HL-60/S4 (cell line): ENCODE measurements around the gene PTGER1.

Source experiments
- in situ Hi-C: fragments of 300-500 bp; cut with MboI; formaldehyde crosslinking; loops from 2 replicates; pipeline ENCODE4 v1.14.3; 2022; ENCODE audit warnings: low sequenced_read_pairs

Gene PTGER1

DNA sequence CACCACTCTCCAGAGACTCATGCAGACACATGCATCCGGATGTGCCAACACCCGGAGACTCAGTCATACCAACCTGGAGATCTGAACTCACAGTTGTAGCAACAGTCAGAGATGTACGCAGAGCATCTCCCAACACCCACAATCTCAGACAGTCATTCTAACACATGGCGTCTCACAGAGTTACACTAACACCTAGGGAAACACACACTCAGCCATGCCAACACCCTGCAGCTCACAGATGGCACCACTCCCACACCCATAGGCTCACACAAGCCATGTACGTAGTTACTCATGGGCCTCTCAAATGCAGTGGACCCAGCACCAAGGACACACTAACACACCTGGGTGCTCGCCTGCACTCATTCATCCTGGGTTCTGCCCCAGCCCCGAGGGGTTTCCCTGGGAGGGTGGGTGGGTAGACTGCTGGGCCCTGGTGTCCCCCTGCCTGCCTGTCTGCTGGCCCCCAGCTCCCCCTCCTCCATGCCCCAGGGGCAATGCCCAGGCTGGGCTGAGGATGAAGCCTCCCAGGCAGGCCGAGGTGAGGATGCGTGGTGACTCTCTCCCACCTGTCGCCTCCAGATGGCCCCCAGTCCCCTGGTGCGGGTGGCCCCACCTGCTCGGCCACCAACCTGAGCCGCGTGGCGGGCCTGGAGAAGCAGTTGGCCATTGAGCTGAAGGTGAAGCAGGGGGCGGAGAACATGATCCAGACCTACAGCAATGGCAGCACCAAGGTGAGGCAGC is 32.1 kb downstream of the PTGER1 start:
- in situ Hi-C loops = no loop called here

DNA sequence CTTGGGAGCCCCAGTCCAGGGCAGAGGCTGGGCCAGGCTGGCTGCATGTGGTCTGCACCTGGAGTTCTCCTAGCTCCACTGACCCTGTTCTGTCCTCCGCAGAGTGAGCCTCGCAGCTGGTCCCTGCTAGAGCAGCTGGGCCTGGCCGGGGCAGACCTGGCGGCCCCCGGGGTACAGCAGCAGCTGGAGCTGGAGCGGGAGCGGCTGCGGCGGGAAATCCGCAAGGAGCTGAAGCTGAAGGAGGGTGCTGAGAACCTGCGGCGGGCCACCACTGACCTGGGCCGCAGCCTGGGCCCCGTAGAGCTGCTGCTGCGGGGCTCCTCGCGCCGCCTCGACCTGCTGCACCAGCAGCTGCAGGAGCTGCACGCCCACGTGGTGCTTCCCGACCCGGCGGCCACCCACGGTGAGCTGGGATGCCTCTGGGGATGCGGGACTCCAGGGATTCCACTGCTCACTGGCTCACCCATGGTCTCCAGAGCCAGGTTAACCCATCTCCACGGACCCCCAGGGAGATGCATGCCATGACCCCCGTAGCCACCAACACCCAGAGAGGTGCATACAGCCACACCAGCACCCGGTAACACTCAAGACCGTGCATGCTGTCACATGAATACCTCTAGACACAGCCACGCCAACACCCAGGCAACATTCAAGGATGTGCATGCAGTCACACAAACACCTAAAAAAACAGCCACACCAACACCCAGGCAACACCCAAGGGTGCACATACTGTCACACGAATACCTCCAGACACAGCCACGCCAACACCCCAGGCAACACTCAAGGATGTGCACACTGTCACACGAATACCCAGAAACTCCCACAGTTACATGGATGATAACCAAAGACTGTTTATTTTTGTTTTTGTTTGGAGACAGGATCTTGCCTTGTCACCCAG is 33.9 kb downstream of the PTGER1 start:
- in situ Hi-C loops = no loop called here

DNA sequence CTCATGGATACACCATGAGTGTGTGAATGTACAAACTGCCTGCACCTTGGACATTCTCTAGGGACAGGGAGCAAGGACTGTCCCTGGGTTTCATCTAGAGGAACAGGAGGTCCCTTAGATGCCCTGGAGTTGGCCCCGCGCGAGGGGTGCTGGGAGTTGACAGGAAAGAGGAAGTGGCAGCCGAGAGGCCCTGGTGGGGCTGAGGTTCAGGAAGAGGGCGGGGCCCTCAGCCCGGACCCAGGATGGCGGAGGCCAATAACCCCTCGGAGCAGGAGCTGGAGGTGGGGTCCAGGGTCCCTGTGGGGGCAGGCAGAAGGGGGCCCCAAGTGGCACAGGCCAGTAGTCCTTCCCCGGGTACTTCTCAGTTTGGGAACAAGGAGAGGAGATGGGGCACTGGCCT is 35.1 kb downstream of the PTGER1 start:
- in situ Hi-C loops = no loop called here

DNA sequence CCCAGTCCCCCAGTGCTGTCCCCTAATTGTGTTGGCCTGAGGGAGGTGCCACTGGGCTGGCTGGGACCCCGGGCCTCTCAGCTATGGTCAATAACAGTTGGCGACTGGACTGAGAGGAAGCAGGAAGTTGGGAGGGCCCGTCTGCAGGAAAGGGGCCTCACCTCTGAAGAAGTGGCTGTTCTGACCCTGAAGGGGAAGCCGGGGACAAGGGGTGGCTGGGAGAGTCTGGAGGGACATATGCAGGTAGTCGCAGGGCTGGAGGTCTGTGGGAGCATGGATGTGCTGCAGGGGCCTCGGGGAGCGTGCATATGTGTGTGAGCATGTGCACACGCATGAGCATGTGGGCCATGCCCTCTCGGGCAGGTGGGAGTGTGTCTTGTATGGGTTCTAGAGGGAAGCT is 36.1 kb downstream of the PTGER1 start:
- in situ Hi-C loops = no loop called here

DNA sequence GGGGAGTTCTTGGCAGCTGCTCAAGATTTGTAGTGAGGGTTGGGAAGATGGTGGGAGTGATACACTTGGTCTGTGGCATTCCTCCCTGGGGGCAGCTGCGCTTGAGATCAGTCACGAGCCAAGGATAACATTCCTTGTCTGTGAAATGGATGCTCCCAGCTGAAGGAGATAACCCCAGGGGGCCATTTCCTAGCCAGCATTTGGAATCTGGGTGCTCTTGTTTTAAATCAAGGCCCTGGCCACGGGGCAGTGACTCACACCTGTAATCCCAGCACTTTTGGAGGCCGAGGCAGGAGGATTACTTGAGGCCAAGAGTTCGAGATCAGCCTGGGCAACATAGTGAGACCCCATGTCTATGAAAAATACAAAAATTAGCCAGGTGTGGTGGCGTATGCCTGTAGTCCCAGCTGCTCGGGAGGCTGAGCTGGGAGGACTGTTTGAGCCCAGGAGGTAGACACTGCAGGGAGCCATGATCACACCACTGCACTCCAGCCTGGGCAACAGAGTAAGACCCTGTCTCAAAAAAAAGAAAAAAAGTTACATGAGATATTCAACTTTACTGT is 37.5 kb downstream of the PTGER1 start:
- in situ Hi-C loops = no loop called here

DNA sequence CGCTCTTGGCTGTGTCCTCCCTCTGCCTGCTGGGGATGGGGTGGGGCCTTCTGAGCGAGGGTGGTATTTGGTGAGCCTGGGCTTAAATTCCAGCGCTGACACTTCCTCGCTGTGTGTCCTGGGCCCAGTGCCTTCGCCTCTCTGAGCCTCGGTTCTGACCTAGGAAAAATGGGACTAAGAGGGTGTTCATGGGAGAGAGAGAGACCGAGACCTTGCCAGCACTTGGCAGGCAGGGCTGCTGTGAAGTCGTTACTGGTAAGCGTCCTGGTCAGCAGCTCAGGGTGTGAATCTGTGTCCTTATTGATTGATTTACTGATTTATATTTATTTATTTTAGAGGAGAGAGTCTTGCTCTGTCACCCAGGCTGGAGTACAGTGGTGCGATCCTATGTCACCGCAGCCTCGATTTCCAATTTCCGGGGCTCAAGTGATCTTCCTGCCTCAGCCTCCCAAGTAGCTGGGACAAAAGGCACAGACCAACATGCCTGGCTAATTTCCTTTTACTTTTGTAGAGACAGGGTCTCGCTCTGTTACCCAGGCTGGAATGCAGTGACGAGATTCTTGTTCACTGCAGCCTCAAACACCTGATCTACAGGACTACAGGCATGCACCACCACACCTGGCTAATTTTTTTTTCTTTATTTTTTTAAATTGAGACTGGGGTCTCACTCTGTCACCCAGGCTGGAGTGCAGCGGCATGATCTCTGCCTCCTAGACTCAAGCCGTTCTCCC is 39.7 kb downstream of the PTGER1 start:
- in situ Hi-C loops = no loop called here

DNA sequence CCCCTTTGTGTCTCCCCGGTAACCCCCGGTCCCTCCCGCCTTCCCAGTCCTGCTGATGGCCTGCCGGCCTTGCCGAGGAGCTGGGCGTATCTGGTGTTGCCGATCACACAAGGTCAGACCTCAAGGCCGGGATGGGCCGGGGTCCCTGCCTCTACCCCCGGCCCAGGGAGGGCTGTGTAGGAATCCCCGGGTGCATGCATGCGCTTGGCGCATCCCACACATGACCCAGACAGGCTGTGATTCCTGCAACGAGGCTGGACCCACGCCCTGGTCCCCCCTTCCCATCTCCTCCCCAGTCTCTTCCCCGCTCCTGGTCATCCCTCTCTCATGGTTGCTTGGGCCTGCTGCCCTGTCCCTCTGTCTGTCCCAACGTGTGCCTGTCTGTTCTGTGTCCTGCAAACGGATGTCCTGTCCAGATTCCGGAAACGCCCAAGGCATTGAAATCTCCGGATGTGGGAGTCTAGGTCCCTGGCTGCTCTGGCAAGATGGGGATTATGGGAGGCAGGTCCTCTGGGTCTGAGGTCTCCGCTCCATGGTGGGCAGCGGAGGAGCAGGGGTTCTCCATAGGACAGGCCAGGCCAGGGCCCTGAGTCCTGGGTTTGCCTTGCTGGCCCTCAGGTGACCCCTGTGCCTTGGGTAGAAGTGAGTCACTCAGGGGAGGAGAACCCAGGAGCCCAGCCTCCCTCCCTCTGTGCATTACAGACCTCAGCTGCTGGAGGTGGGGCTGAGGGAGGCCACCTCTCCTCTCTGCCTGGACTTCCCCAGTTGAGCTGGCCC is 40.4 kb downstream of the PTGER1 start:
- in situ Hi-C loops = no loop called here

DNA sequence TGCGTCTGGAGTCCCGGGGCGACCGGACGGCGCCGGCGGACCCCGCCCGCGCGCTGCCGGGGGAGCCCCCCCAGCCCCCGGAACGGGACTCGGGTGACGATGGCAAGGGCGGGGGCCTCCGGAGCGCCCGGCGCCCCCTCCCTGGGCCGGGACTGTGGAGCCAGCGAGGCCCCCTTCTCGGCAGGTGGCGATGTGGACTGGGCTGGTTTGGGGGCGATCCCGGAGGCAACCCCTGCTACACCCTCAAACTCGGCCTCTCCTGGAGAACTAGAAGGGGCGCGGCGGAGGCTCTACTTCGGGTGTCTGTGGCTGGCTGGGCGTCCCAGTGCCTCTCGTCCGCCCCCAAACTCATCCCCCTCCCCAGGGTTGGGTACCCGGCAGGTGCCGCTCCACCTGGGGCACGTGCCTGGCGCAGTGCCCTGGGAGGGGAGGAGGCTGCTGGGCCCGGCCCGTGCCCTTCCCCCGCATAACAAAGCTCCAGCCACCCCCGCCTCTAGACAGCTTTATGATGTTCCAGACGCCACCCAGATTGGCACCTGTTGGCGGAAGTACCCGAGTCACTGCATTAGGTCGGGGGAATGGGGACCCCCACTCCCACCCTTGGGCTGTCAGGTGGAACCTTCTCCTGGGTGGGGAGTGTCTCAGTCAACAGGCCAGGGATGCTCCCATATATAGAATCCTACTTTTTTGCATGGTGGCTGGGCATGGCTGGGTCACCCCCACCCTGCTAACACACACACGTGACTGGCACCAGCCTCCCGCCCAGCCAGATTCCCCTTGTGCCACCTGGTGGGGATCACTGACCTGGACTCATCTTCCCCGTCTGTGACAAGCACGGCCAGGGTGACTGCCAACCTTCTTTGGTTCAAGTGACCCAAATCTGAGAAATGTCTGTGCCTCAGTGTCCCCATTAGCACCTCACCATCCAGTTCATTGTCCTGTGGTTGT is 41.3 kb downstream of the PTGER1 start:
- in situ Hi-C loops = no loop called here

DNA sequence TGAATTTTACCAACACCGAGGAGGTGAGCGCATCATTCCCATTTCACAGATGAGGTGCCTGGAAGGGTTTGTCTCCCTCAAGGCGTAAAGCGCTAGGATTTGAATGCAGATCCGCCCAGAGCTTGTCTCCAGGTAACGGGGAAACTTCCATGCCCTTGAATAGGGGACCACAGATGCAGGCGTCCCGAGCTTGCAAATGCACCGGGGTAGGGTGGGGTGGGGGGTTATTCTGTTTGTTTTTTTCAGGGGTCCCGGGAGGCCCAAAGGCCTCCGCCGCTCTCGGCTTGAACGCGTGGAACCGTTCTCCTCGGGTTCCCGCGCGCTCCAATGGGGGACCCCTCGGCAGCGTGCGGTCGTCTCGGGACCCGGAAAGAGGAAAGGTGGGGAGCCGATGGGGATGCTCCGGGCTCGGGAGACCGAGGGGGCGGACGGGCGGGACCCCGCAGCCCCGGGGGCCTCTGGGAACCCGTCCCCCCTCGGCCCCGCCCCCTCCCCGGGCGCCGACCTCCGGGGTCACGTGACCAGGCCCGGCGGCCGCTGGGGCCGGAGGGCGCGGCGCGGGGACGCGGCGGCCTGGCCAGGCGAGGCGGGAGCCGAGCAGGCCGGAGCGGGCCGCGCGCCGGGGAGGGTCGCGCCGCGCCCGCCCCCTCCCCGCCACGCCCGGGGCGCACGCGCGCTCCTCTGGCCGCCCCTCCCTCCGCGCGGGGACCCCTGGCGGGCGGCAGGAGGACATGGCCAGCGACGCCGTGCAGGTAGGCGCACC is 42.2 kb downstream of the PTGER1 start, which contains the start of gene PKN1:
PKN1 (plus strand) TSS at position 516 of the 763 bp plus-strand sequence; CDS start at position 732, 216 bp downstream.
- in situ Hi-C loops = no loop called here

DNA sequence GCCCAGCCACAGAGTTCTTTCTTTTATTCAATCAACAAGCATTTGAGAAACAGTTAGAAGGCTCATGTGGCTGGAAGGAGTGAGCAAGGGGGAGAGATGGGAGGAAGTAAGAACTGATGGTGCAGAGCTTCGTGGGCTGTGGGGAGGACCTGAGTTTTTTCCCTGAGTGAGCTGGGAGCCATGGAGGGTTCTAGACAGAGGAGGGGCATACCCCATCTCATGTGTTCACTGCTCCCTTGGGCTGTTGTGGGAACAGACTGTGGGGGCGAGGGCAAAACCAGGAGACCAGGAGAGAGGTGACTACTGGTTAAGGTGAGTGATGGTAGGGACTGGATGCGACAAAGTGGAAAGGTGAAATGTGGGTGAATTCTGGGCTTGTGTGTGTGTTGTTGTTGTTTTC is 44.4 kb downstream of the PTGER1 start:
- in situ Hi-C loops = no loop called here

DNA sequence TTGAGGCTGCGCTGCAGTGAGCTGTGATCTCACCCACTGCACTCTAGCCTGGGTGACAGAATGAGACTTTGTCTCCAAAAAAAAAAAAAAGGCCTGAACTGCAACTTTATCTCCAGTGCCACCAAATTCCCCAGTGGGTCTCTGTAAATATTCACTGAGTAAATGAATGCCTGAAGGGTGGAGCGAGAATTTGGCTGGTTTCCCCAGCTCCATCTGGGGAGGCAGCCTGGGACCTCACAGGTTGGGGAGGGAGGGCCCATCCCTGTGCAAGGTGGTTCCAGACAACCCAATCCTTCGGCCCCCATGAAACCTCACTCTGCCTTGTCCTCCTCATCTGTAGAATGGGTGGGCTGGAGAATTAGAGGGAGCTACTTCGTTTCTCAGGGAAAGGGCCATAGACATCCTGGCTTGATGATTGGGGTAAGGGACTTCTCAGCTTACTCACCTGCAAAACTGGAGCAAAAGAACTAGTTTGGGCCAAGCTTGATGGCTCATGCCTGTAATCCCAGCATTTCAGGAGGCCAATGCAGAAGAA is 46.2 kb downstream of the PTGER1 start:
- in situ Hi-C loops = no loop called here

DNA sequence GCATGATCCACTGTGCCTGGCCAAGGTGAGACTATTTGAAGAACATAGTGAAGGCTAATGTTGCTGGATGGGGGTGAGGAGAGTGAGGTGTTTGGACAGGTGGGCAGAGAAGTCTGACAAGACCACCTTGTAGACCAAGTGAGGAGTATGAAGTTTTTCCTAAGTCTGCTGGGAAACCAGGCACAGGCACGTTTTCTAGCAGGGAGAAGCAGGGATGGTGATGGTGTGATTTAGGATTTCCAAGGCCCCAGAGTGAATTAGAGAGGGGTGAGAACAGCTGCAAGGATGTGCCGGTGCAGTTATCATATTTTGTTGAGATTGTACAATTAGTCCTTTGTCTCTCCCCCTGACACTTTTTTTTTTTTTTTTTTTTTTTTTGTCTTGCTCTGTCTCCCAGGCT is 47.7 kb downstream of the PTGER1 start:
- in situ Hi-C loops = no loop called here

DNA sequence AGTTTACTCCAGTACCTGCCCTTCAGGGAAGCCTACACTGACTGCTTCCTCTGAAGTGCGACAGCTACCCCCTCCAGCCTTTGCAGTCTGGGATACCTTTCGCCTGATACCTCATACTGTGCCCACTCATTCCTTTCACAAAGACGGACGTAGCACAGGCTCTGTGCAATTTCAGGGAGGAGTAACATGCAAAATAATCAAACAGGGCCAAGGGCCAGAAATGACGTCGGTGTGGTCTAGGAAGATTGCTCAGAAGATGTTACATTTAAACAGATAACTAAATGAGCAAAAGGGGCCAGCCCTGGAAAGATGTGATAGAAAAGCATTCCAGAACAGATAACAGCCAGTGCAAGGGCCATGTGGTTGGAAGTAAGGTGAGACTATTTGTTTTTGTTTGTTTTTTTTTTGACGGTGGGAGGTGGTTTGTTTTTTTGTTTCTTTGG is 49.4 kb downstream of the PTGER1 start:
- in situ Hi-C loops = no loop called here
